IMR-90 (cell line): Measurements from ENCODE around the gene AJM1.

Source experiments
- BHLHE40 ChIP-seq: fragments of 150-350 bp; IDR thresholded peaks from 2 replicates; pipeline ENCODE4 v1.6.1; 2016; ENCODE audit warnings: mild to moderate bottlenecking, low read depth, low read length
- CHD1 ChIP-seq: IDR thresholded peaks from 2 replicates; pipeline ENCODE4 v1.6.1; 2012; ENCODE audit warnings: low read depth, low read length, improper control_type of control experiment
- CTCF ChIP-seq: conservative IDR thresholded peaks from 2 replicates; pipeline ENCODE4 v1.5.1; 2012; ENCODE audit warnings: mild to moderate bottlenecking, low read depth, low read length, improper control_type of control experiment
- ELK1 ChIP-seq: fragments of 150-350 bp; IDR thresholded peaks from 2 replicates; pipeline ENCODE4 v1.6.1; 2016; ENCODE audit warnings: low read depth, mild to moderate bottlenecking, low read length, moderate library complexity, borderline replicate concordance
- FOS ChIP-seq: fragments of 150-350 bp; IDR thresholded peaks from 2 replicates; pipeline ENCODE4 v1.6.1; 2016; ENCODE audit warnings: low read depth, low read length
- MAFK ChIP-seq: IDR thresholded peaks from 2 replicates; pipeline ENCODE4 v1.6.1; 2012; ENCODE audit warnings: low read depth, low read length, improper control_type of control experiment
- MAZ ChIP-seq: IDR thresholded peaks from 2 replicates; pipeline ENCODE4 v1.6.1; 2012; ENCODE audit warnings: low read depth, mild to moderate bottlenecking, low read length, improper control_type of control experiment, moderate library complexity, borderline replicate concordance
- MXI1 ChIP-seq: IDR thresholded peaks from 2 replicates; pipeline ENCODE4 v1.6.1; 2012; ENCODE audit warnings: low read depth, mild to moderate bottlenecking, low read length, moderate library complexity, borderline replicate concordance
- NFE2L2 ChIP-seq: fragments of 150-350 bp; IDR thresholded peaks from 2 replicates; pipeline ENCODE4 v1.6.1; 2016; ENCODE audit warnings: low read depth, mild to moderate bottlenecking, low read length
- POLR2A ChIP-seq: IDR thresholded peaks from 2 replicates; pipeline ENCODE4 v1.6.1; 2012; ENCODE audit warnings: mild to moderate bottlenecking, low read depth, low read length
- RFX5 ChIP-seq: IDR thresholded peaks from 2 replicates; pipeline ENCODE4 v1.8.0; 2012; ENCODE audit warnings: low read depth, mild to moderate bottlenecking, low read length, moderate library complexity
- SMC3 ChIP-seq: fragments of 150-350 bp; IDR thresholded peaks from 2 replicates; pipeline ENCODE4 v1.6.1; 2016; ENCODE audit warnings: low read depth, mild to moderate bottlenecking, antibody characterized with exemption, low read length, moderate library complexity
- USF2 ChIP-seq: fragments of 150-350 bp; IDR thresholded peaks from 2 replicates; pipeline ENCODE4 v1.6.1; 2017; ENCODE audit warnings: mild to moderate bottlenecking, antibody characterized with exemption, low read length, low read depth

- no peak for TF ChIP-seq CTCF
- TF ChIP-seq FOS, result no peak
- TF ChIP-seq CHD1, result no peak
- TF ChIP-seq BHLHE40, result no peak
- no peak for TF ChIP-seq MXI1
- no peak for TF ChIP-seq NFE2L2
- no peak for TF ChIP-seq MAZ
- TF ChIP-seq SMC3, result no peak
- no peak for TF ChIP-seq POLR2A
- TF ChIP-seq MAFK, result no peak
- no peak for TF ChIP-seq RFX5
- TF ChIP-seq USF2, result no peak
- TF ChIP-seq ELK1, result no peak
These were observed 9.7 kb upstream of the AJM1 start for GRCh38 chr9:136832581-136832980.
